Lower leg skin (tissue), 4 donors: ENCODE data around the gene ACSF3. TPM values are rescaled to one million over a fixed set of nuclear protein-coding genes. Genes with fewer than 3 reads are reported as not detected.

Experiments used
- DNase-seq, 2 donors: peaks; one replicate each; pipeline ENCODE4 v3.0.0-alpha.2; 2019; ENCODE audit warnings: low spot score in 2 of 2
- H3K4me3 ChIP-seq: fragments of 200-600 bp; sonication (generic); 2 replicates; pipeline ENCODE4 v1.5.1; 2017; ENCODE audit warnings: mild to moderate bottlenecking, low read depth; ENCODE audit not compliant: poor library complexity, severe bottlenecking
- POLR2A ChIP-seq, 2 donors: fragments of 450-650 bp; IDR thresholded peaks; one replicate each; pipeline ENCODE4 v1.6.1; 2016 to 2017; ENCODE audit warnings: antibody characterized with exemption in 2 of 2, mild to moderate bottlenecking in 1 of 2, moderate library complexity in 1 of 2
- WGBS, 2 donors: methylation state at CpG; one replicate each; pipeline ENCODE4 v1.1.5; 2018; 5-methylcytosine and 5-hydroxymethylcytosine counted together
- intact Hi-C: fragments of 100-400 bp; cut with DNase I; formaldehyde crosslinking; loops from one replicate; pipeline ENCODE4 v1.15.0; 2023; ENCODE audit warnings: low total_unique reads
- total RNA-seq, 4 donors: library from RNA; depleted of rRNA; stranded (reverse); fragments of >200 nt; gene quantifications; one replicate each; pipeline ENCODE4 v1.1.0, GENCODE V29; 2016
- TF ChIP-seq, protein P1 (sequence below), 3 donors: fragments of 450-650 bp; IDR thresholded peaks; one replicate each; pipeline ENCODE4 v1.5.1; 2016; ENCODE audit warnings: antibody characterized with exemption in 3 of 3, mild to moderate bottlenecking in 3 of 3, moderate library complexity in 2 of 3

Gene ACSF3
- total RNA-seq, 4 donors from 2014 or later = 22.7 to 42.3 (median 34.4) TPM

DNA sequence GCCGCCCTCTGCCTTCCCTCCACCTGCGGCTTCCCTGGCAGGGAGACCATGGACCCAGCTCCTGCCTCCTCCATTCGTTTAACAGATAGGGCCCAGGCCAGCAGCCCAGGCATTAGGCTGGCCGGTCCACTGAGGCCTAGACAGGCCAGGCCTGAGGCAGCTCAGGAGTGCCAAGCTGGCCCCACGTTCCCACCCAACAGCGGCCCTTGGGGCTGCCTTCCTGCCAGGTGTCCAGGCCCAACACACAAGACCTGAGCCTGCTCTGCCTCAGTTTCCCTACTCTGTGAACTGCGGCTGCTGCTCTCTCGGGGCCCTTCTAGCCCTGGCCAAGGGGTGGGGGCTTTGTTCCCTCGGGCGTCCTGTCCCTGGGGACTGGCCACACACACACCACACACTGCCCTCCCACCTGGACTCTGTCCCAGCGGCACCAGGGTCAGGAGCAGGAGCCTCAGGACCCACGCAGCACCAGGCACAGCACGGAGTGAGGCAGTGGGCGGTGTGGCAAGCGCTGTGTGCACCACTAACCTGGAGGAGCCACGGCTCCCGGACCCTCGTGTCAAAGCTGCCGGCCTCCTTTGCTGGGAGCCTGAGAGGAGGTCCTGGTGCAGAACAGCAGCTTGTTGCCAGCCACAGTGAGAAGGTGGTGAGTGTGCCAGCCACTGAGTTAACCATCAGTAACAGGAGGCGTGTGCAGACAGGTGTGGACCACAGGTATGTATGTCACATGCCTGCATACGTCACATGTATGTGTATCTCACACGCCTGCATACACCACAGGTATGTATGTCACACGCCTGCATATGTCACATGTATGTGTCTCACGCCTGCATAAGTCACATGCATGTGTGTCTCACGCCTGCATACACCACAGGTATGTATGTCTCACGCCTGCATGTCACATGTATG is 63.3 kb downstream of the ACSF3 start:
- no peak for DNase-seq
- no peak overlapping the region for H3K4me3 ChIP-seq
- intact Hi-C loops = no loop called here
- 65% methylated on average over 19 to 26 of the region's 26 CpGs for WGBS, 2 donors
- no peak for TF ChIP-seq POLR2A (IDR thresholded peaks at IDR 0.05)
- TF ChIP-seq, protein P1, sequence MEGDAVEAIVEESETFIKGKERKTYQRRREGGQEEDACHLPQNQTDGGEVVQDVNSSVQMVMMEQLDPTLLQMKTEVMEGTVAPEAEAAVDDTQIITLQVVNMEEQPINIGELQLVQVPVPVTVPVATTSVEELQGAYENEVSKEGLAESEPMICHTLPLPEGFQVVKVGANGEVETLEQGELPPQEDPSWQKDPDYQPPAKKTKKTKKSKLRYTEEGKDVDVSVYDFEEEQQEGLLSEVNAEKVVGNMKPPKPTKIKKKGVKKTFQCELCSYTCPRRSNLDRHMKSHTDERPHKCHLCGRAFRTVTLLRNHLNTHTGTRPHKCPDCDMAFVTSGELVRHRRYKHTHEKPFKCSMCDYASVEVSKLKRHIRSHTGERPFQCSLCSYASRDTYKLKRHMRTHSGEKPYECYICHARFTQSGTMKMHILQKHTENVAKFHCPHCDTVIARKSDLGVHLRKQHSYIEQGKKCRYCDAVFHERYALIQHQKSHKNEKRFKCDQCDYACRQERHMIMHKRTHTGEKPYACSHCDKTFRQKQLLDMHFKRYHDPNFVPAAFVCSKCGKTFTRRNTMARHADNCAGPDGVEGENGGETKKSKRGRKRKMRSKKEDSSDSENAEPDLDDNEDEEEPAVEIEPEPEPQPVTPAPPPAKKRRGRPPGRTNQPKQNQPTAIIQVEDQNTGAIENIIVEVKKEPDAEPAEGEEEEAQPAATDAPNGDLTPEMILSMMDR (IDR thresholded peaks at IDR 0.05) = no peak

DNA sequence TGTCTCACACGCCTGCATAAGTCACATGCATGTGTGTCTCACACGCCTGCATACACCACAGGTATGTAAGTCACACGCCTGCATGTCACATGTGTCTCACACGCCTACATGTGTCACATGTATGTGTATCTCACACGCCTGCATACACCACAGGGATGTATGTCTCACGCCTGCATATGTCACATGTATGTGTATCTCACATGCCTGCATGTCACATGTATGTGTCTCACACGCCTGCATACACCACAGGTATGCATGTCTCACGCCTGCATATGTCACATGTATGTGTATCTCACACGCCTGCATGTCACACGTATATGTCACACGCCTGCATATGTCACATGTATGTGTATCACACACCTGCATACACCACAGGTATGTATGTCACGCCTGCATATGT is 64.1 kb downstream of the ACSF3 start:
- intact Hi-C loops = no loop called here

DNA sequence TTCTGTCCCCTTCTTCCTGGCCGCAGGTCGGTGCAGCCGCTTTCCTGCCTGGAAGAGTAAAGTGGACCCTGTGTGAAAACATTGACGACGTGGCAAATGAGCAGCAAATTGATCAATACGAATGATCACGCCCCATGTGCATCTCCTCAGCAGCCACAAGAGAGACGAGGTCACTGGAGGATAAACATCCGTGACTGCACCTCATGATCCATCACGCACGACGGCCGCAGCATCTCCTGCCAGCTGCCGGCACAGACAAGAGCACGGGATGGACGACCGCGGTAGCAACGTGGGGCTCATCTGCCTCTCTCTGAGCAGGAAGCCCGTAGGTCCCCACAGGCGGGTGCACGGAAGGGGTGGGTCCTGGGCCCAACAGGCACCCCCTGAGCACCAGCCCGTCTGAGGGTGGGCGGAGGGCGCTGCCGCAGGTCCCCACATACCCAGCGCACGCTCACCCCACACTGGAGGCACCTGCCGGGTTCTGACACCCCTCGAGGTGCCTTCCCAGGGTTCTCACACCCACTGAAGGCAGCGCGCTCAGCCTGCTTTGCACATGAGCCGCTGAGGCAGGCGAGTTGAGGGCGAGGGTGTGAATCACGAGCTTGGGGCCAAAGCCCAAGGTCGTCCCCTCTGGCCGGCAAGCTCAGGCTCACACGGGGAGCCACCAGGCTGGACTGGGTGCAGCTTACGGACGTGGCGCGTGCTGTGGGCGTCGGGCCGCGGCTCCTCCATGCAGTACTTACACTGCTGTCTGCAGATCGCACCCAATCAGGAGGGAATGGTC is 65.6 kb downstream of the ACSF3 start:
- H3K4me3 ChIP-seq = no peak overlapping the region
- no peak for TF ChIP-seq POLR2A (IDR thresholded peaks at IDR 0.05)
- TF ChIP-seq, protein P1 (IDR thresholded peaks at IDR 0.05) = no peak
- intact Hi-C loops = no loop called here
- WGBS, 2 donors = 69% methylated on average over 33 to 45 of the region's 48 CpGs
- no peak for DNase-seq

More for the DNA sequence above, 64.1 kb downstream of the ACSF3 start:
- no peak overlapping the region for H3K4me3 ChIP-seq
- DNase-seq = no peak
- 93 to 94% methylated on average over 12 of the region's 12 CpGs for WGBS, 2 donors
- TF ChIP-seq POLR2A (IDR thresholded peaks at IDR 0.05) = no peak
- TF ChIP-seq, protein P1 (IDR thresholded peaks at IDR 0.05) = no peak

DNA sequence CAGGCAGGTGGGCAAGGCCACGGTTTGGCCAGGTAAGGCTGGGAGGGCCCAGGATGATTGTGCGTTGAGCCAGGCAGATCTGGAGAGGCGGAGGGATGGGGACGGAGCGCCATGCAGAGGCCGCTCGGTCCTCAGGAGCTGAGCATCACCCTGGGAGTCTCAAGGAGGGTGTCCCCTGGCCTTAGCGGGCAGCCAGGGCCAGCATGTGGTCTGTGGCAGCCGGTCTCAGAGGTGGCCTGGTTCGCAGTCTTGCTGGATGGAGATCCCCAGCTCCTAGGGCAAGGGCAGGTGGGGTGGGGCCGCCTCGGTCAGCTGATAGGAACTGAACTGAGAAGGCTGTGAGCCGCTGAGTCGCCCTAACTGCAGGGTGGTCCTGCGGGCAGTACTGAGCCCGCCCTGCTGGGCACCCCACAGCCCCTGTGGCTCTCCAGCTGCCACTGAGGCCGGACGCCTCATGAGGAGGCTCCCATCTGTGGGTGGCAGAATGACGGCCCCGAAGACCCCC is 66.2 kb downstream of the ACSF3 start:
- no peak overlapping the region for H3K4me3 ChIP-seq
- TF ChIP-seq, protein P1 (IDR thresholded peaks at IDR 0.05) = no peak
- TF ChIP-seq POLR2A (IDR thresholded peaks at IDR 0.05) = no peak
- intact Hi-C loops = loop anchor here (10.0 kb wide), 1 partner anchor 345 kb away; the partner anchor contains the start of gene APRT
- 88 to 92% methylated on average over 20 of the region's 20 CpGs for WGBS, 2 donors
- DNase-seq = no peak

DNA sequence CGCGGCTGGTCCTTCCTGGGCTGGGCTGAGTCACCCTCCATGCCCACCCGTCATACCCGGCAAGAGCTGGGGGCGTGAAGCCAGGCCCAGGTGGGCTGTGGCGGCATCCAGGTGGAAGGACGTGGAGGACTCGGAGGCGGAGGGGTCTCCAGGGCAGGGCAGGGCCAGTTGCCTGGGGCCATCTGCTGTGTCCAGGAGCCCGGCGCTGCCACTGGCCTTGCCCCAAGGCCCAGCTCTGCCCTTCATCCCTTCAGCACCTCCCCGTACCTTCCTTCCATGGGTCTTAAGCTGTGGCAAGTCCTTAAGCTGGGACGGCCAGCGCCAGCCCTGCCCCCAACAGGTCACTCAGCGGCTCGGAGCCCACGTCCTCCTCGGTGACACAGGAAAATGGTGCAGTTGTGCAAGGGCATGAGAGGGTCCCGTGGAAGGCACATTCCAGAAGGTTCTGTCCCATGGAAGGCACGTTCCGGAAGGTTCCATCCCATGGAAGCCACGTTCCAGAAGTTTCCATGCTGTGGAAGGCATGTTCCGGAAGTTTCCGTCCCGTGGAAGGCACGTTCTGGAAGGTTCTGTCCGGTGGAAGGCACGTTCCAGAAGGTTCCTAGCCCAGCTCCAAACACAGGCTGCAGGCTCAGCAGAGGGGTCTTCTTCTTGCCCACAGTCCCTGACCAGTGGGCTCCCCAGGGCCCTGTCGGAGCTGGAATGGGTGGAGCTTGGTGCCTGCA is 67.5 kb downstream of the ACSF3 start:
- intact Hi-C loops = loop anchor here (10.0 kb wide), 1 partner anchor 346 kb away; the partner anchor contains the start of gene APRT
- H3K4me3 ChIP-seq = no peak overlapping the region
- TF ChIP-seq POLR2A (IDR thresholded peaks at IDR 0.05) = no peak
- TF ChIP-seq, protein P1 (IDR thresholded peaks at IDR 0.05) = no peak
- DNase-seq = no peak
- 81 to 88% methylated on average over 27 of the region's 29 CpGs for WGBS, 2 donors
